A549 (cell line): ENCODE results near the gene PHTF1. TPM values are rescaled to one million over a fixed set of nuclear protein-coding genes. Genes with fewer than 3 reads are reported as not detected.

ENCODE experiments used
- ATAC-seq, 2 experiments: fragments of 200-7000 bp in 1 of 2; fragments of >200 bp in 1 of 2; cut with Nextera tagmentation in 1 of 2; cut with Tn5 transposase in 1 of 2; 3 replicates each; pipeline versions ENCODE4 v1.8.0 to v1.9.1; 2018 to 2020; ENCODE audit warnings: mild to moderate bottlenecking in 1 of 2, moderate library complexity in 1 of 2
- CTCF ChIA-PET: fragments of 300-600 bp; sonication (Branson Sonifier 250); formaldehyde crosslinking; extraction: SDS; loops from one replicate; lab custom pipeline; 2021; ENCODE audit warnings: antibody characterized with exemption, inconsistent platforms; lab: Yijun Ruan, JAX
- POLR2A ChIA-PET: fragments of 350-600 bp; formaldehyde crosslinking; extraction: SDS; loops from one replicate; lab custom pipeline; 2021; ENCODE audit warnings: antibody characterized with exemption, inconsistent platforms; lab: Yijun Ruan, JAX
- DNase-seq, 2 experiments: peaks; one replicate each; pipeline versions ENCODE4 v3.0.0 to v3.0.0-alpha.2; 2011 to 2016; ENCODE audit warnings: low read depth in 1 of 2, low spot score in 1 of 2
- FAIRE-seq: peaks from 2 replicates; lab custom pipeline; 2011; peaks lifted over from hg19 to GRCh38; lab: Jason Lieb, UNC
- H3K27ac ChIP-seq, 2 experiments: fragments of >200 bp; sonication (Bioruptor Twin); formaldehyde crosslinking; 3 replicates each; pipeline ENCODE4 v1.5.1; 2016 to 2017
- H3K4me1 ChIP-seq: fragments of >200 bp; sonication (Bioruptor Twin); formaldehyde crosslinking; 3 replicates; pipeline ENCODE4 v1.6.1; 2016
- H3K4me2 ChIP-seq: fragments of >200 bp; sonication (Bioruptor Twin); formaldehyde crosslinking; 3 replicates; pipeline ENCODE4 v1.6.1; 2016
- H3K4me3 ChIP-seq: fragments of >200 bp; sonication (Bioruptor Twin); formaldehyde crosslinking; 3 replicates; pipeline ENCODE4 v1.5.1; 2016
- H3K9me3 ChIP-seq: fragments of >200 bp; sonication (Bioruptor Twin); formaldehyde crosslinking; 3 replicates; pipeline ENCODE4 v1.6.1; 2016
- CBX2 ChIP-seq: fragments of 200-600 bp; sonication (generic); IDR thresholded peaks from 2 replicates; pipeline ENCODE4 v1.6.1; 2016; ENCODE audit warnings: low read depth, mild to moderate bottlenecking, borderline replicate concordance
- CEBPB ChIP-seq, 2 experiments: fragments of >200 bp in 1 of 2; sonication (Bioruptor Twin) in 1 of 2; formaldehyde crosslinking in 1 of 2; IDR thresholded peaks; 2 replicates each; pipeline ENCODE4 v1.6.1; 2012 to 2016
- CHD4 ChIP-seq: fragments of 200-600 bp; sonication (generic); IDR thresholded peaks from 2 replicates; pipeline ENCODE4 v1.6.1; 2016; ENCODE audit warnings: antibody characterized with exemption, mild to moderate bottlenecking, borderline replicate concordance
- CTCF ChIP-seq: fragments of >200 bp; sonication (Bioruptor Twin); formaldehyde crosslinking; IDR thresholded peaks from 3 replicates; pipeline ENCODE4 v1.5.1; 2016
- ELK1 ChIP-seq: fragments of 150-350 bp; IDR thresholded peaks from 2 replicates; pipeline ENCODE4 v1.6.1; 2014; ENCODE audit warnings: low read depth, mild to moderate bottlenecking, low read length
- EP300 ChIP-seq, 2 experiments: fragments of >200 bp; sonication (Bioruptor Twin); formaldehyde crosslinking; IDR thresholded peaks; 2 replicates in 1 of 2; 3 replicates in 1 of 2; pipeline ENCODE4 v1.6.1; 2016 to 2017
- FOSB ChIP-seq: fragments of 250-450 bp; sonication (Bioruptor Pico); IDR thresholded peaks from 2 replicates; pipeline ENCODE4 v1.5.0; 2020; ENCODE audit warnings: mild to moderate bottlenecking, moderate library complexity
- FOXS1 ChIP-seq: fragments of 250-450 bp; sonication (Bioruptor Pico); IDR thresholded peaks from 2 replicates; pipeline ENCODE4 v1.5.0; 2020; ENCODE audit warnings: mild to moderate bottlenecking, moderate library complexity
- GATA3 ChIP-seq: IDR thresholded peaks from 2 replicates; pipeline ENCODE4 v1.6.1; 2012; ENCODE audit warnings: borderline replicate concordance
- HDAC2 ChIP-seq: fragments of 200-600 bp; sonication (generic); IDR thresholded peaks from 2 replicates; pipeline ENCODE4 v1.6.1; 2016
- HES2 ChIP-seq: fragments of >200 bp; sonication (Bioruptor Twin); formaldehyde crosslinking; IDR thresholded peaks from 2 replicates; pipeline ENCODE4 v1.6.1; 2016
- HMGXB4 ChIP-seq: fragments of 250-450 bp; sonication (Bioruptor Pico); IDR thresholded peaks from 2 replicates; pipeline ENCODE4 v1.5.0; 2021; ENCODE audit warnings: mild to moderate bottlenecking, moderate library complexity, borderline replicate concordance
- HOXA7 ChIP-seq: fragments of 250-450 bp; sonication (Bioruptor Pico); IDR thresholded peaks from 2 replicates; pipeline ENCODE4 v1.5.0; 2020; ENCODE audit warnings: mild to moderate bottlenecking, moderate library complexity
- JUNB ChIP-seq: fragments of >200 bp; sonication (Bioruptor Twin); formaldehyde crosslinking; IDR thresholded peaks from 2 replicates; pipeline ENCODE4 v1.6.1; 2016
- MAFK ChIP-seq: fragments of 450-650 bp; IDR thresholded peaks from 2 replicates; pipeline ENCODE4 v1.6.1; 2014; ENCODE audit not compliant: partially characterized antibody
- MAX ChIP-seq: IDR thresholded peaks from 2 replicates; pipeline ENCODE4 v1.6.1; 2012
- NR3C1 ChIP-seq: fragments of >200 bp; sonication (Bioruptor Twin); formaldehyde crosslinking; IDR thresholded peaks from 3 replicates; pipeline ENCODE4 v1.6.1; 2017
- POLR2A ChIP-seq: IDR thresholded peaks from 2 replicates; pipeline ENCODE4 v1.6.1; 2012; ENCODE audit warnings: mild to moderate bottlenecking, low read length
- RCOR1 ChIP-seq: fragments of 150-350 bp; IDR thresholded peaks from 2 replicates; pipeline ENCODE4 v1.6.1; 2014; ENCODE audit warnings: antibody characterized with exemption, low read length, low read depth
- RFX5 ChIP-seq: fragments of 450-650 bp; IDR thresholded peaks from 2 replicates; pipeline ENCODE4 v1.7.1; 2014; ENCODE audit warnings: antibody characterized with exemption, mild to moderate bottlenecking, moderate library complexity
- SMC3 ChIP-seq: fragments of >200 bp; sonication (Bioruptor Twin); formaldehyde crosslinking; IDR thresholded peaks from 3 replicates; pipeline ENCODE4 v1.6.1; 2018; ENCODE audit warnings: inconsistent platforms
- ZC3H11A ChIP-seq: fragments of 450-650 bp; IDR thresholded peaks from 2 replicates; pipeline ENCODE4 v1.6.1; 2014; ENCODE audit warnings: antibody characterized with exemption, mild to moderate bottlenecking
- ZSCAN20 ChIP-seq: fragments of 250-450 bp; sonication (Bioruptor Pico); IDR thresholded peaks from 2 replicates; pipeline ENCODE4 v1.8.0; 2022; ENCODE audit warnings: mild to moderate bottlenecking, moderate library complexity
- WGBS: methylation state at CpG from one replicate; pipeline ENCODE4 v1.1.6; 2017; ENCODE audit errors: missing lambda C conversion rate; 5-methylcytosine and 5-hydroxymethylcytosine counted together
- polyA plus RNA-seq, 4 experiments: library from polyadenylated mRNA; depleted of rRNA in 3 of 4; stranded (reverse); fragments of >200 nt; fragmentation: RNase III in 1 of 4; extraction: RNeasy Plus Mini Kit Qiagen cat#74134 plus additional on column Dnase treatment in 1 of 4; gene quantifications; 2 replicates in 3 of 4; 3 replicates in 1 of 4; pipeline ENCODE4 v1.2.3, GENCODE V29; 2011 to 2017

Gene PHTF1
- polyA plus RNA-seq, 2 of the 4 experiments (the other 2 are of a cell fraction), result 17.0 to 17.1 TPM

- 95% methylated on average over 4 of the region's 4 CpGs for WGBS
- CTCF ChIA-PET, result interaction anchor here (0.7 kb wide), 1 partner anchor 594 kb away, joined by 3 read pairs; no protein-coding TSS in a partner anchor
- FAIRE-seq, result no peak
These were observed 66.4 kb downstream of the PHTF1 start for GRCh38 chr1:113692824-113693431.

GRCh38 chr1:113692342-113692741, 66.9 kb downstream of the PHTF1 start:
- peaks cover 17% of the 10 kb centered on the region; the same call in 2 of the 3 replicates for H3K9me3 ChIP-seq
- FAIRE-seq (no peak), ATAC-seq (no peak)
- TF ChIP-seq FOSB, result no peak
- no peak for TF ChIP-seq GATA3
- TF ChIP-seq ZC3H11A, result no peak
- TF ChIP-seq MAFK, result no peak
- no peak for TF ChIP-seq MAX
- TF ChIP-seq, all 56 proteins: peak for 0
- CTCF ChIA-PET, result no interaction called here
- H3K27ac ChIP-seq, result no peak overlapping the region
- 81% methylated on average over 2 of the region's 2 CpGs for WGBS
- H3K4me1 ChIP-seq, result no peaks in the 10 kb centered on the region
- no peak overlapping the region for H3K4me3 ChIP-seq
- no peak for DNase-seq
- POLR2A ChIA-PET, result no interaction called here
- no peak overlapping the region for H3K4me2 ChIP-seq

More at GRCh38 chr1:113692824-113693431, 66.4 kb downstream of the PHTF1 start:
- Histone ChIP-seq H3K4me2 (no peak overlapping the region), H3K9me3 (peaks cover 17% of the 10 kb centered on the region; the same call in 2 of the 3 replicates), H3K4me3 (no peak overlapping the region), H3K27ac (no peak overlapping the region), H3K4me1 (no peaks in the 10 kb centered on the region)
- ATAC-seq, result no peak
- DNase-seq, result no peak
- POLR2A ChIA-PET, result no interaction called here
- TF ChIP-seq RCOR1, result no peak
- no peak for TF ChIP-seq ZC3H11A
- no peak for TF ChIP-seq NR3C1
- TF ChIP-seq HOXA7 (CRISPR knock-in tag), result no peak
- no peak for TF ChIP-seq SMC3
- no peak for TF ChIP-seq ELK1
- no peak for TF ChIP-seq HMGXB4
- TF ChIP-seq CTCF, result no peak
- TF ChIP-seq CEBPB (IDR thresholded peaks at IDR 0.05), result no peak
- no peak for TF ChIP-seq CBX2
- no peak for TF ChIP-seq FOXS1 (CRISPR knock-in tag)
- no peak for TF ChIP-seq EP300 (IDR thresholded peaks at IDR 0.05)
- no peak for TF ChIP-seq HDAC2
- no peak for TF ChIP-seq JUNB
- TF ChIP-seq CHD4, result no peak
- TF ChIP-seq HES2, result no peak
- no peak for TF ChIP-seq RFX5
- TF ChIP-seq POLR2A, result no peak
- no peak for TF ChIP-seq ZSCAN20
- TF ChIP-seq GATA3, result no peak
